NCI-H1417 treated with DMSO at 0.1 percent for 48 hours (cell line): ENCODE data around the gene SLC37A3.
"Not testable (repeated sequence)": the region's sequence is repeated elsewhere in the genome, so short reads cannot be mapped to it uniquely, and the experiment has no call there.

ENCODE experiments used
- DNase-seq: peaks from one replicate; lab custom pipeline; 2025; lab: John Stamatoyannopoulos, UW

The SLC37A3 gene

GRCh38 chr7:140348161-140348849 is 50.0 kb downstream of the SLC37A3 start:
- no peak for DNase-seq

GRCh38 chr7:140347218-140347617 is 51.1 kb downstream of the SLC37A3 start:
- no peak for DNase-seq

GRCh38 chr7:140345426-140345825 is 52.9 kb downstream of the SLC37A3 start:
- no peak for DNase-seq

- no peak for DNase-seq
Measured at GRCh38 chr7:140342727-140343514, 55.4 kb downstream of the SLC37A3 start.

- DNase-seq = not testable (repeated sequence)
Measured at GRCh38 chr7:140338959-140339358, 59.4 kb downstream of the SLC37A3 start.

- DNase-seq = no peak
Measured at GRCh38 chr7:140334341-140335057, 63.8 kb downstream of the SLC37A3 start.

- DNase-seq = no peak
Measured at GRCh38 chr7:140333686-140334085, 64.6 kb downstream of the SLC37A3 start.

GRCh38 chr7:140333223-140333622 is 65.1 kb downstream of the SLC37A3 start:
- no peak for DNase-seq

GRCh38 chr7:140330595-140330994 is 67.7 kb downstream of the SLC37A3 start:
- DNase-seq = no peak

- no peak for DNase-seq
Measured at GRCh38 chr7:140330128-140330527, 68.2 kb downstream of the SLC37A3 start.

GRCh38 chr7:140327261-140327661 is 71.1 kb downstream of the SLC37A3 start:
- no peak for DNase-seq

GRCh38 chr7:140326116-140326928 is 72.0 kb downstream of the SLC37A3 start:
- DNase-seq = no peak

- no peak for DNase-seq
Measured at GRCh38 chr7:140325600-140325999, 72.7 kb downstream of the SLC37A3 start.

GRCh38 chr7:140324714-140325113 is 73.6 kb downstream of the SLC37A3 start:
- DNase-seq = no peak

- no peak for DNase-seq
Measured at GRCh38 chr7:140322759-140323158, 75.6 kb downstream of the SLC37A3 start.

- DNase-seq = not testable (repeated sequence)
Measured at GRCh38 chr7:140320078-140320477, 78.3 kb downstream of the SLC37A3 start.

GRCh38 chr7:140317999-140318398 is 80.3 kb downstream of the SLC37A3 start:
- no peak for DNase-seq

GRCh38 chr7:140317597-140317996 is 80.7 kb downstream of the SLC37A3 start:
- no peak for DNase-seq

GRCh38 chr7:140316165-140316661 is 82.1 kb downstream of the SLC37A3 start:
- DNase-seq = no peak

GRCh38 chr7:140315498-140316164 is 82.7 kb downstream of the SLC37A3 start:
- DNase-seq = no peak
